ENCODE measurements around the gene FSTL3.
"Not testable (repeated sequence)": the region's sequence is repeated elsewhere in the genome, so short reads cannot be mapped to it uniquely, and the experiment has no call there.

Gene FSTL3

DNA sequence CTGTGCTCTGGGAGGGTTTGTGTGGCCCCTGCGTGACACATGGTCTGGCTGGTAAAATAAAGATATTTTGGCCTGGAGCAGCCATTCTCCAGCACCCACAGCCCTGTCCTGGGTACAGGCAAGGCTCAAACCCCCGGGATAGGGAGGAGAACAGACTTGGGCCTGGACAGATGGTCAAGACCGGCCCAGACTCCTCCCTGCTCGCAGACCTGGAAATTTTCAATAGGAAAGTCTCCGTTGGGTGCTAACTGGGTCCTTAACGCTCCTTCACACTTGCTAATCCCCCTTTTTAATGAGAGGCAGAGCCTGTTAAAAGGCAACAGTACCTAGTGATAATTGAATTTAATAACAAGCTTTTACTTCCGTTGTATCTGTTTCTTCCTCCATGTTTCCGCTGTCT, 35.1 kb downstream of the FSTL3 start:
- no peak for DNase-seq (ENCODE audit: low spot score)

DNA sequence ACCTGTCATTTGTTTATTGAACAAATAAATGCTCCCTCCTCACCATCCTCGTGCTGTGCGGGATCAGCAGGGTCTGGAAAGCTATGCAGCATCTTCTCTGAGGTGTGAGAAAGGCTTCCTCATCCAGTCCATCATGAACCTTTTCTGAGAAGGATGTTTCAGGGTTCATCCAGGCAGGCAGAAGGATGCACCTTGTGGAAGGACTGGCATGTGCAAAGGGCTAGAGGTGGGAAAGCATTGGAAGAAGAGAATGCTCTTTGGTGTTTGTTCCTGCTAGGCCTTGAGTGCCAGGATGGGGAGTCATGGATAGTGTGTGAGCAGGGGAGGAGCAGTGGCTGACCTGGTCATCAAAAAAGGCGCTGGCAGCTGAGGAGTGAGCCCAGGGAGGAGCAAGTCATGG, 39.2 kb downstream of the FSTL3 start:
- DNase-seq (ENCODE audit: low spot score): no peak

- no peak for DNase-seq (ENCODE audit: low spot score)
Measured at GRCh38 chr19:718251-718951, 42.2 kb downstream of the FSTL3 start.

- DNase-seq (ENCODE audit: low spot score): peak; percentile 76
Measured at GRCh38 chr19:718991-719512, 42.9 kb downstream of the FSTL3 start.

GRCh38 chr19:719636-720344, 43.6 kb downstream of the FSTL3 start:
- DNase-seq (ENCODE audit: low spot score): no peak

DNA sequence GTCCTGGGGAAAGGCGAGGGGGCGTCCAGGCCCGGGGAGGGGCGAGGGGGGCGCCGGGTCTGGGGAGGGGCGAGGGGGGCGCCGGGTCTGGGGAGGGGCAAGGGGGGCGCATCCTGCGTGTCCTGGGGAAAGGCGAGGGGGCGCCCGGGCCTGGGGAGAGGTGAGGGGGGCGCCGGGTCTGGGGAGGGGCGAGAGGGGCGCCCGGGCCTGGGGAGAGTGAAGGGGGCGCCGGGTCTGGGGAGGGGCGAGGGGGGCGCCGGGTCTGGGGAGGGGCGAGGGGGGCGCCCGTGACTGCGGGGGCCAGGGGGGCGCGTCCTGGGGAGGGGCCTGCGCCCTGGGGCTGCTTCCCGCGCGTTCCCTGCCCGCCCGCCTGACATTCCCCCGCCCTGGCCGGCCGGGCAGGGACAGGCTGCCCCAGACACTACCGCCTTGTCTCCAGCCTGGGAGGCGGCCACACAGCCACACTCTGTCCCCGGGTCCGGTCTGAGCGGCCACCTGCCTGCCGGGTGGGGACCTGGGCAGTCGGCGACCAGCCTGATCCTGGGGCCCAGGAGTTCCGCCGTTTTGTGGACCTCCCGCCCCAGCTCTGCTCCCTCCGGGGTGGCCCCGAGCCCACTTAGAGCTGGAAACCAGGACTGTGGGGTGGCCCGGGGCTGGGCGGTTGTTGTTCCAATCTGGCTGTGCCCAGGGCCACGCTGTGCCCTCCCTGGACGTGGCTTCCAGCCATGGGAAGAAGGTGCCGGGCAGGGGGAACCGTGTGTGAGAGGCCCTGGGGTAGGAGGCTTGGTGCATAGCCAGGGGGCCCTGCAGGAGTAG, 44.4 kb downstream of the FSTL3 start:
- DNase-seq (ENCODE audit: low spot score): peak; percentile 18

DNA sequence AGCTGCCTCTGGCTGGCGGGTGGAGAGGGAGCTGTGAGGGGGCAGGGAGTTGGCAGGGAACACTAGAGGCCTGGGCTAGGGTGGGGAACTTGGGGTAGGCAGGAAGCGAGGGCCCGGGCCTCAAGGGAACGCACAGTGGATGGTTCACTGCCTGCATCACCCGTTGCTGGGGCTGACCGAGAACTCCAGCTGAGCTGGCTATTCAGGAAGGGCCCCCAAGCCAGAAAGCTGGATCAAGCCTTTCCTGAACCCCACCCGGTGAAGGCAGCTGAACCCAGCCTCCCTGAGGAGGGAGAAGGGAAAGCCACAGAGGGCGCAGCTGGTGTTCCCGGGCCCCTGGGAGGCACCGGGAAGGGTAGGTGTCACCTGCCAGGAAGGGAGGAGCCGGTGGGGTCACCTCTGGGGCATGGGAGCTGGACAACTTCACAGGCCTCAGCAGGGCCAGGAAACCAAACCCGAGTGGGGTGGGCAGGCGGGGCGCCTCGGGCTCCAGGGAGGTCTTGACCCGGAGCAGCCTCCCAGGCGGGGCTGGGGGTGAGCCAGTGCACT, 46.4 kb downstream of the FSTL3 start:
- no peak for DNase-seq (ENCODE audit: low spot score)

DNA sequence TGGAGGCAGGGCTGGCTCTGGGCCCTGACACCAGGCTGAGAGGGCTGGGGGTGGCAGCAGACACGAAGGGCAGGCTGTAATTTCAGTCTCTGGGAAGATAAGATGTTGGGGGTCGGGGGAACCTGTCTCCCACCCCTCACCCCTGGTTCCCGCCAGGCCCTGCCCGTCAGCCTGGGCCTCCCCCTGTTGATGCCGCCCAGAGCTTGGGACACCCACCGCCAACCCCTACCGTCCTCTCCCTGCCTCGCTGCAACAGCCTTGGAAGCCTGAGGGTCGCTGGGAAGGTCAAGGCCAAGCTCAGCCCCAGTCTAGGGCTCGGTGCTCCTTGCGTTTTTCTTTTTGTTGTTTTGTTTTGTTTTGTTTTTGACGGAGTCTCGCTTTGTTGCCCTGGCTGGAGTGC, 47.1 kb downstream of the FSTL3 start:
- no peak for DNase-seq (ENCODE audit: low spot score)

- no peak for DNase-seq (ENCODE audit: low spot score)
Measured at GRCh38 chr19:723714-724113, 47.5 kb downstream of the FSTL3 start.

DNA sequence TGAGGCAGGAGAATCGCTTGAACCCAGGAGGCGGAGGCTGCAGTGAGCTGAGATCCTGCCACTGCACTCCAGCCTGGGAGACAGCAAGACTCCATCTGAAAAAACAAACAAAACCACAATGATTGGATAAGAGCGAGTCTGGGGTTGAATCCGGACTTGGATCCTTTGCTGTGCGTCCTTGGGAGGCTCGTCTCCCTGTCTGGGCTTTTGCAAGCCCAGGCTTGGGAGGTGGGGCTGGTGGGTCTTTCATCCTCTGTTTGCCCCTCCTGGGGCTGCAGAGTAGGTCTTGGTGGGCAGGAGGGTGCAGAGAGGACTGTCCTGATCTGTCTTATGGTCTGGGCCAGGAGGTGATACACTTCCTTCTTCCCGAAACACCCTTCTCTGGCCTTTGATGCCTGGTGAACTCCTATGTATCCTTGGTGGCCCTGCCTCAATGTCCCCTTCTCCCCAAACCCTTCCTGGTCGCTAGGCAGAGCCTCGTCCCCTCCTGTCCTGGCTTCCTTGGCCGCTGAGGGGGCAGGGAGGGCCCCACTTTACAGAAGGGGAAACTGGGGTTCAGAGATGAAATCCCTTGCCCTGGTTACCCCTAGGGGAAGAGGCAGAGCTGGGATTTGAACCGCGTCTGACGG, 49.4 kb downstream of the FSTL3 start:
- no peak for DNase-seq (ENCODE audit: low spot score)

DNA sequence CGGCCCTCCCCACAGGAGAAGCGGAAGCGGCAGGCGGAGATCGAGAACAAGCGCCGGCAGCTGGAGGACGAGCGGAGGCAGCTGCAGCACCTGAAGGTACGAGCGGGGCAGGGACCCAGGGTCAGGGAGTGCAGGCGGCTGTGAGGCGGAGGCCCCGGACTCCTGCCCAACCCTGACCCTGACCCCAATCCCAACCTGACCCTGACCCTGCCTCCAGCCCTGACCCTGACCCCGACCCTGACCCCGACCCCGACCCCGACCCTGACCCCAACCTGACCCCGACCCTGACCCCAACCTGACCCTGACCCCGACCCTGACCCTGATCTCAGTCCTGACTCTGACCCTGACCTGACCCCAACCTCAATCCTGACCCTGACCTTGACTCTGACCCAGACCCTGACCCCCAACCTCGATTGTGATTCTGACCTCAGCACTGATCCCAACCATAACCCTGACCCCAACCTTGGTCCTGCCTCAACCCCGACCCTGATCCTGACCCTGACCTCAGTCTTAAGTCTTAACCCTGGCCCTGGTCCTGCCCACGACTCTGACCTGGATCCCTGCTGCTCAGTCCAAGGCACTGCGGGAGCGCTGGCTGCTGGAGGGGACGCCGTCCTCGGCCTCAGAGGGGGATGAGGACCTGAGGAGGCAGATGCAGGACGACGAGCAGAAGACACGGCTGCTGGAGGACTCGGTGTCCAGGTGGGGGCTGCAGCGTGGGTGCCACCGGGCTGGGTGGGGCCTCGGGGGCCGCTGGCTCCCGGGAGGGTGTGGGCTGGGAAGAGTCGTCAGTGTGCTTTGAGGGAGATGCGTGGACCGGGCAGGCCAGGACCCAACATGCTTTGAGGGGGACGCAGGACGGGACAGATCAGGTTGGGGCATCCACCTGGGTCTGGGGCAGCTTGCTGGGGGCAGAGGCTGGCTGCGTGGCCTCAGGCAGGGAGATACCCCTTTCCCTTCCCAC, 51.1 kb downstream of the FSTL3 start:
- DNase-seq (ENCODE audit: low spot score): no peak

DNA sequence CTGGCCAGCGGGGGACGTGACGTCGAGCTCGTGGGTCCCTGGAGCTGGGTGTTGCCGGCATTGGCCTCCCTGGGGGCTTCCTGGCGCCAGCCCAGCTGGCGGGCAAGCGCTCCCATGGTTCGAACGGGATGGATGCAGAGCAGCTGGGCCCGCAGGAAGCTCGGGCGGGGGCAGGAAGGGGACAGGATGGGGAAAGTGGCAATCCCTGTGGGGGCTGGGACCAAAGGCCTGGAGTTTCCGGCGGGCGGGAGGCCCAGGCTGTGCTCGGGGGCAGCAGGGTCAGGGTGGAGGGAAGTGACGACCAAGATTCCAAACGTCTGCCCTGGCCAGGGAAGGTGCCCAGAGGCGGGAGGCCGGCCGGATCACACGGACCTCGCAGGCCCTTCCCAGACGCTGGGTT, 51.8 kb downstream of the FSTL3 start:
- DNase-seq (ENCODE audit: low spot score): no peak

GRCh38 chr19:729564-729963, 53.4 kb downstream of the FSTL3 start:
- DNase-seq (ENCODE audit: low spot score): not testable (repeated sequence)

- no peak for DNase-seq (ENCODE audit: low spot score)
Measured at GRCh38 chr19:729965-730668, 53.9 kb downstream of the FSTL3 start.

- DNase-seq (ENCODE audit: low spot score): no peak
Measured at GRCh38 chr19:731000-731399, 54.8 kb downstream of the FSTL3 start.

DNA sequence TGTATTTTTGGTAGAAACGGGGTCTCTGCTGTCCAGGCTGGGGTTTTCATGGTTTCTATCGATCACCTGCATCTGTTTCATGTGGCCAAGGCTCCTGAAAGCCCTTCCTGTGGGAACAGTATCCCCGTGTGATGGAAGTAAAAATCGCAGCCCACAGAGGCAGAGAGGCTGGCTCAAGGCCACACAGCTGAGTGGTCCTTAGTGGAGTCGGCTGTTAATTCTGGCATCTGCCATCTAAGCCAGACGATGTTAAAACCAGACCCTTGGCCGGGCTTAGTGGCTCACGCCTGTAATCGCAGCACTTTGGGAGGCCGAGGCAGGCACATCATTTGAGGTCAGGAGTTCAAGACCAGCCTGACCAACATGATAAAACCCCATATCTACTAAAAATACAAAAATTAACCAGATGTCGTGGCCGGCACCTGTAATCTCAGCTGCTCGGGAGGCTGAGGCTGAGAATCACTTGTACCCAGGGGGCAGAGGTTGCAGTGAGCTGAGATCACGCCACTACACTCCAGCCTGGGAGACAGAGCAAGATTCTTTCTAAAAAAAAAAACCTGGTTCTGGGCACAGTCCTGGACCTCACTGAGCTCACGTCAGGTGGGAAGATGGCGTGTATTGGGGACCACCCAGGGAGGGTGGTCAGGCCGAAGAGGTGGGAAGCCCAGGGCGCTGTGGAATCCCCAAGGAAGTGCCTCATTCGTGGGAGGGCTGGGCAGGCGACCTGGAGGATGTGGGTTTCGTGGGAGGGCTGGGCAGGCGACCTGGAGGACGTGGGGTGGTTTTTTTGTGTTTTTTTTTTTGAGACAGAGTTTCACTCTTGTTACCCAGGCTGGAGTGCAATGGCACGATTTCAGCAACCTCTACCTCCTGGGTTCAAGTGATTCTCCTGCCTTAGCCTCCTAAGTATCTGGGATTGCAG, 56.2 kb downstream of the FSTL3 start:
- no peak for DNase-seq (ENCODE audit: low spot score)
